HEK293 (cell line): Measurements from ENCODE around the gene CD59.
"Not testable (repeated sequence)": the region's sequence is repeated elsewhere in the genome, so short reads cannot be mapped to it uniquely, and the experiment has no call there.

ENCODE experiments used
- CTCF ChIA-PET: fragments of 350-600 bp; formaldehyde crosslinking; extraction: SDS; loops from one replicate; lab custom pipeline; 2021; ENCODE audit warnings: antibody characterized with exemption; lab: Yijun Ruan, JAX
- POLR2A ChIA-PET: fragments of 300-600 bp; formaldehyde crosslinking; extraction: SDS; loops from one replicate; lab custom pipeline; 2020; ENCODE audit warnings: antibody characterized with exemption, inconsistent platforms; lab: Yijun Ruan, JAX
- H3K27ac ChIP-seq: fragments of 200-500 bp; sonication (Bioruptor generic); 2 replicates; pipeline ENCODE4 v1.5.1; 2014; ENCODE audit warnings: low read depth, low read length, control low read depth, inconsistent platforms; ENCODE audit errors: extremely low read depth
- H3K36me3 ChIP-seq, 2 experiments: fragments of 200-500 bp in 1 of 2; sonication (Bioruptor generic) in 1 of 2; 1 replicate in 1 of 2; 2 replicates in 1 of 2; pipeline ENCODE4 v1.5.1; 2014 to 2017; ENCODE audit warnings: inconsistent platforms in 2 of 2, low read length in 2 of 2; ENCODE audit not compliant: control insufficient read depth in 2 of 2, insufficient read depth in 1 of 2
- H3K4me1 ChIP-seq: fragments of 200-500 bp; sonication (Bioruptor generic); 2 replicates; pipeline ENCODE4 v1.5.1; 2014; ENCODE audit warnings: mild to moderate bottlenecking, low read length, inconsistent platforms; ENCODE audit not compliant: control insufficient read depth, insufficient read depth
- H3K4me3 ChIP-seq: 2 replicates; pipeline ENCODE4 v1.5.1; 2011; ENCODE audit warnings: low read depth, mild to moderate bottlenecking, control low read depth, low read length, moderate library complexity
- H3K9me3 ChIP-seq: fragments of 200-500 bp; sonication (Bioruptor generic); 2 replicates; pipeline ENCODE4 v1.5.1; 2014; ENCODE audit warnings: low read depth, low read length, inconsistent platforms; ENCODE audit not compliant: control insufficient read depth, insufficient read depth
- FEZF1 ChIP-seq: fragments of 450-650 bp; formaldehyde crosslinking; IDR thresholded peaks from 2 replicates; pipeline ENCODE4 v1.5.1; 2016; ENCODE audit warnings: missing biosample characterization, missing genetic modification characterization
- PRDM6 ChIP-seq: fragments of 450-650 bp; formaldehyde crosslinking; IDR thresholded peaks from 2 replicates; pipeline ENCODE4 v1.5.1; 2017; ENCODE audit warnings: missing biosample characterization, missing genetic modification characterization
- ZNF211 ChIP-seq: fragments of 450-650 bp; formaldehyde crosslinking; IDR thresholded peaks from 2 replicates; pipeline ENCODE4 v1.5.1; 2016; ENCODE audit warnings: low read depth, missing biosample characterization, missing genetic modification characterization
- ZNF26 ChIP-seq: fragments of 450-650 bp; formaldehyde crosslinking; IDR thresholded peaks from 2 replicates; pipeline ENCODE4 v1.5.1; 2016; ENCODE audit warnings: missing biosample characterization, missing genetic modification characterization
- ZNF266 ChIP-seq: fragments of 450-650 bp; formaldehyde crosslinking; IDR thresholded peaks from 2 replicates; pipeline ENCODE4 v1.5.1; 2016; ENCODE audit warnings: missing biosample characterization, missing genetic modification characterization, low read depth
- ZNF274 ChIP-seq, 2 experiments: fragments of 200-500 bp in 1 of 2; fragments of 450-650 bp in 1 of 2; sonication (Bioruptor generic) in 1 of 2; formaldehyde crosslinking in 1 of 2; IDR thresholded peaks; 2 replicates each; pipeline versions ENCODE4 v1.5.1 to v1.6.1; 2014 to 2016; ENCODE audit warnings: borderline replicate concordance in 1 of 2, inconsistent platforms in 1 of 2, low read length in 1 of 2, missing biosample characterization in 1 of 2, missing genetic modification characterization in 1 of 2
- ZNF37A ChIP-seq: fragments of 450-650 bp; IDR thresholded peaks from 2 replicates; pipeline ENCODE4 v1.5.1; 2018; ENCODE audit warnings: missing biosample characterization, missing genetic modification characterization
- ZNF416 ChIP-seq: fragments of 450-650 bp; formaldehyde crosslinking; IDR thresholded peaks from 2 replicates; pipeline ENCODE4 v1.5.1; 2016; ENCODE audit warnings: missing biosample characterization, missing genetic modification characterization
- ZNF473 ChIP-seq: fragments of 450-650 bp; formaldehyde crosslinking; IDR thresholded peaks from 2 replicates; pipeline ENCODE4 v1.5.1; 2017; ENCODE audit warnings: missing biosample characterization, missing genetic modification characterization
- ZNF501 ChIP-seq: fragments of 450-650 bp; formaldehyde crosslinking; IDR thresholded peaks from 2 replicates; pipeline ENCODE4 v1.5.1; 2016; ENCODE audit warnings: missing biosample characterization, missing genetic modification characterization
- ZNF530 ChIP-seq: fragments of 450-650 bp; formaldehyde crosslinking; IDR thresholded peaks from 2 replicates; pipeline ENCODE4 v1.5.1; 2016; ENCODE audit warnings: low read depth, missing biosample characterization, missing genetic modification characterization
- ZNF544 ChIP-seq: fragments of 450-650 bp; formaldehyde crosslinking; IDR thresholded peaks from 2 replicates; pipeline ENCODE4 v1.5.0; 2017; ENCODE audit warnings: missing biosample characterization, missing genetic modification characterization
- ZNF558 ChIP-seq: fragments of 450-650 bp; formaldehyde crosslinking; IDR thresholded peaks from 2 replicates; pipeline ENCODE4 v1.5.1; 2016; ENCODE audit warnings: missing biosample characterization, missing genetic modification characterization
- ZNF600 ChIP-seq: fragments of 450-650 bp; formaldehyde crosslinking; IDR thresholded peaks from 2 replicates; pipeline ENCODE4 v1.5.1; 2016; ENCODE audit warnings: missing biosample characterization, missing genetic modification characterization
- ZNF623 ChIP-seq: fragments of 450-650 bp; formaldehyde crosslinking; IDR thresholded peaks from 2 replicates; pipeline ENCODE4 v1.5.1; 2016; ENCODE audit warnings: missing biosample characterization, missing genetic modification characterization
- ZNF629 ChIP-seq: fragments of 450-650 bp; formaldehyde crosslinking; IDR thresholded peaks from 2 replicates; pipeline ENCODE4 v1.5.1; 2017; ENCODE audit warnings: missing biosample characterization, missing genetic modification characterization
- ZNF654 ChIP-seq: fragments of 450-650 bp; formaldehyde crosslinking; IDR thresholded peaks from 2 replicates; pipeline ENCODE4 v1.5.1; 2016; ENCODE audit warnings: low read depth, missing biosample characterization, missing genetic modification characterization
- ZSCAN4 ChIP-seq: fragments of 450-650 bp; formaldehyde crosslinking; IDR thresholded peaks from 2 replicates; pipeline ENCODE4 v1.5.1; 2017; ENCODE audit warnings: missing biosample characterization, missing genetic modification characterization

Gene CD59

GRCh38 chr11:33708985-33709384, 27.2 kb downstream of the CD59 start (continued):
- TF ChIP-seq ZSCAN4 (tag by site-specific recombination) (no peak), ZNF530 (tag by site-specific recombination) (no peak), FEZF1 (no peak)

GRCh38 chr11:33707831-33708230, 28.4 kb downstream of the CD59 start:
- CTCF ChIA-PET = interaction anchor here (1.2 to 1.8 kb wide), 2 partner anchors 8 to 121 kb away, joined by 3 to 9 read pairs; no protein-coding TSS in a partner anchor
- H3K27ac ChIP-seq, H3K4me1 ChIP-seq, H3K4me3 ChIP-seq, H3K9me3 ChIP-seq, POLR2A ChIA-PET: not testable (repeated sequence)
- H3K36me3 ChIP-seq = peaks cover 0 to 68% of the 10 kb centered on the region in 2 experiments; a peak in 1 of 3 replicates

- CTCF ChIA-PET = interaction anchor here (0.6 to 1.8 kb wide), 2 partner anchors 9 to 35 kb away, joined by 3 to 9 read pairs; no protein-coding TSS in a partner anchor
- Histone ChIP-seq H3K27ac (no peak overlapping the region), H3K4me3 (no peak overlapping the region), H3K36me3 (peaks cover 0 to 60% of the 10 kb centered on the region in 2 experiments; a peak in 1 of 3 replicates), H3K9me3 (no peaks in the 10 kb centered on the region), H3K4me1 (no peaks in the 10 kb centered on the region)
- POLR2A ChIA-PET = interaction anchor here (0.8 to 1.2 kb wide), 3 partner anchors 9 to 96 kb away, joined by 3 to 4 read pairs (median 3); partner anchors contain the start of gene CD59
- no peak for TF ChIP-seq ZNF629 (tag by site-specific recombination)
These were observed 29.3 kb downstream of the CD59 start for GRCh38 chr11:33706966-33707365.

GRCh38 chr11:33706546-33706945, 29.7 kb downstream of the CD59 start:
- Histone ChIP-seq H3K4me3 (no peak overlapping the region), H3K9me3 (no peaks in the 10 kb centered on the region), H3K27ac (no peak overlapping the region), H3K36me3 (peaks cover 0 to 58% of the 10 kb centered on the region in 2 experiments; a peak in 1 of 3 replicates), H3K4me1 (no peaks in the 10 kb centered on the region)
- POLR2A ChIA-PET = interaction anchor here (0.8 to 1.2 kb wide), 3 partner anchors 9 to 96 kb away, joined by 3 to 4 read pairs (median 3); partner anchors contain the start of gene CD59
- CTCF ChIA-PET = interaction anchor here (0.6 to 1.8 kb wide), 2 partner anchors 10 to 36 kb away, joined by 3 to 9 read pairs; no protein-coding TSS in a partner anchor
- TF ChIP-seq ZNF473 (no peak), FEZF1 (no peak), ZNF600 (tag by site-specific recombination) (no peak), ZNF654 (no peak)

GRCh38 chr11:33704240-33705002, 31.8 kb downstream of the CD59 start:
- POLR2A ChIA-PET = interaction anchor here (1.8 kb wide), 1 partner anchor 32 kb away, joined by 7 read pairs; the partner anchor contains the start of gene CD59
- CTCF ChIA-PET = interaction anchor here (0.7 to 0.9 kb wide), 2 partner anchors 15 to 38 kb away, joined by 3 to 5 read pairs; no protein-coding TSS in a partner anchor
- H3K4me1 ChIP-seq = no peaks in the 10 kb centered on the region
- TF ChIP-seq ZNF416 (tag by site-specific recombination) (no peak), ZNF266 (tag by site-specific recombination) (no peak), ZNF544 (tag by site-specific recombination) (no peak), ZNF623 (tag by site-specific recombination) (no peak), ZNF558 (no peak), ZNF211 (tag by site-specific recombination) (no peak), ZNF37A (tag by site-specific recombination) (no peak), ZNF26 (tag by site-specific recombination) (no peak), ZNF274 (IDR thresholded peaks at IDR 0.05; ENCODE audit: low read length) (no peak), ZNF274 (tag by site-specific recombination; IDR thresholded peaks at IDR 0.05; ENCODE audit: borderline replicate concordance) (no peak), PRDM6 (tag by site-specific recombination) (no peak), ZNF473 (no peak), ZNF501 (tag by site-specific recombination) (no peak)

More at GRCh38 chr11:33704240-33705002, 31.8 kb downstream of the CD59 start:
- Histone ChIP-seq H3K27ac (no peak overlapping the region), H3K4me3 (no peak overlapping the region), H3K36me3 (peaks cover 0 to 40% of the 10 kb centered on the region in 2 experiments; a peak in 1 of 3 replicates), H3K9me3 (no peaks in the 10 kb centered on the region)
